ENCODE measurements around the gene TUBA1B. TPM values are rescaled to one million over a fixed set of nuclear protein-coding genes. Genes with fewer than 3 reads are reported as not detected.
"Not testable (repeated sequence)": the region's sequence is repeated elsewhere in the genome, so short reads cannot be mapped to it uniquely, and the experiment has no call there.

TUBA1B gene
- total and polyA plus RNA-seq, 4 donors, result 125 to 1,268 (median 243) TPM

- 70% methylated on average over 18 of the region's 18 CpGs for WGBS
- Histone ChIP-seq H3K4me1 (ENCODE audit: control insufficient read depth in 4 of 4, insufficient read depth in 4 of 4, low read length in 3 of 4) (peaks cover 2 to 15% (median 7%) of the 10 kb centered on the region in 4 donors), H3K9me3 (ENCODE audit: control insufficient read depth in 4 of 4, low read length in 3 of 4) (no peaks in the 10 kb centered on the region), H3K36me3 (ENCODE audit: control insufficient read depth in 4 of 4, insufficient read depth in 3 of 4, low read depth in 1 of 4, low read length in 3 of 4) (peaks cover 4 to 14% (median 9%) of the 10 kb centered on the region in 4 donors), H3K9ac (ENCODE audit: low read depth in 1 of 2, low read length in 2 of 2) (peak overlapping the region; percentile 10 to 69), H3K4me3 (ENCODE audit: low read depth in 1 of 3, low read length in 3 of 3) (peak overlapping the region; percentile 63 to 95 (median 93)), H3K27me3 (ENCODE audit: control insufficient read depth in 4 of 4, insufficient read depth in 4 of 4, low read length in 3 of 4) (no peaks in the 10 kb centered on the region), H3K27ac (ENCODE audit: low read depth in 1 of 2, low read length in 2 of 2) (peak overlapping the region; percentile 52 to 99)
- TF ChIP-seq YY1 (IDR thresholded peaks at IDR 0.05), result no peak
- no peak for TF ChIP-seq HNF4A (conservative IDR thresholded peaks at IDR 0.05)
- no peak for TF ChIP-seq TAF1 (conservative IDR thresholded peaks at IDR 0.05)
- TF ChIP-seq HNF4G (IDR thresholded peaks at IDR 0.05), result no peak
- no peak for DNase-seq (ENCODE audit: low spot score)
Measured at GRCh38 chr12:49129332-49130150, 1.7 kb downstream of the TUBA1B start.

DNA sequence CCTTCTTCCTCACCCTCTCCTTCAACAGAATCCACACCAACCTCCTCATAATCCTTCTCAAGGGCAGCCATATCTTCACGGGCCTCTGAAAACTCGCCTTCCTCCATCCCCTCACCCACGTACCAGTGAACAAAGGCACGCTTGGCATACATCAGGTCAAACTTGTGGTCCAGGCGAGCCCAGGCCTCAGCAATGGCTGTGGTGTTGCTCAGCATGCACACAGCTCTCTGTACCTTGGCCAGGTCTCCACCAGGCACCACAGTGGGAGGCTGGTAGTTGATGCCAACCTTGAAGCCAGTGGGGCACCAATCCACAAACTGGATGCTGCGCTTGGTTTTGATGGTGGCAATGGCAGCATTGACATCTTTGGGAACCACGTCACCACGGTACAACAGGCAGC lies 3.2 kb downstream of the TUBA1B start:
- not testable (repeated sequence) for DNase-seq (ENCODE audit: low spot score); H3K9me3 ChIP-seq (ENCODE audit: control insufficient read depth in 4 of 4, low read length in 3 of 4); H3K4me3 ChIP-seq (ENCODE audit: low read depth in 1 of 3, low read length in 3 of 3); H3K27ac ChIP-seq (ENCODE audit: low read depth in 1 of 2, low read length in 2 of 2); H3K27me3 ChIP-seq (ENCODE audit: control insufficient read depth in 4 of 4, insufficient read depth in 4 of 4, low read length in 3 of 4); H3K9ac ChIP-seq (ENCODE audit: low read depth in 1 of 2, low read length in 2 of 2)
- Histone ChIP-seq H3K4me1 (ENCODE audit: control insufficient read depth in 4 of 4, insufficient read depth in 4 of 4, low read length in 3 of 4) (peaks cover 2 to 15% (median 7%) of the 10 kb centered on the region in 4 donors), H3K36me3 (ENCODE audit: control insufficient read depth in 4 of 4, insufficient read depth in 3 of 4, low read depth in 1 of 4, low read length in 3 of 4) (peaks cover 4 to 14% (median 9%) of the 10 kb centered on the region in 4 donors)
- 93% methylated on average over 8 of the region's 8 CpGs for WGBS

DNA sequence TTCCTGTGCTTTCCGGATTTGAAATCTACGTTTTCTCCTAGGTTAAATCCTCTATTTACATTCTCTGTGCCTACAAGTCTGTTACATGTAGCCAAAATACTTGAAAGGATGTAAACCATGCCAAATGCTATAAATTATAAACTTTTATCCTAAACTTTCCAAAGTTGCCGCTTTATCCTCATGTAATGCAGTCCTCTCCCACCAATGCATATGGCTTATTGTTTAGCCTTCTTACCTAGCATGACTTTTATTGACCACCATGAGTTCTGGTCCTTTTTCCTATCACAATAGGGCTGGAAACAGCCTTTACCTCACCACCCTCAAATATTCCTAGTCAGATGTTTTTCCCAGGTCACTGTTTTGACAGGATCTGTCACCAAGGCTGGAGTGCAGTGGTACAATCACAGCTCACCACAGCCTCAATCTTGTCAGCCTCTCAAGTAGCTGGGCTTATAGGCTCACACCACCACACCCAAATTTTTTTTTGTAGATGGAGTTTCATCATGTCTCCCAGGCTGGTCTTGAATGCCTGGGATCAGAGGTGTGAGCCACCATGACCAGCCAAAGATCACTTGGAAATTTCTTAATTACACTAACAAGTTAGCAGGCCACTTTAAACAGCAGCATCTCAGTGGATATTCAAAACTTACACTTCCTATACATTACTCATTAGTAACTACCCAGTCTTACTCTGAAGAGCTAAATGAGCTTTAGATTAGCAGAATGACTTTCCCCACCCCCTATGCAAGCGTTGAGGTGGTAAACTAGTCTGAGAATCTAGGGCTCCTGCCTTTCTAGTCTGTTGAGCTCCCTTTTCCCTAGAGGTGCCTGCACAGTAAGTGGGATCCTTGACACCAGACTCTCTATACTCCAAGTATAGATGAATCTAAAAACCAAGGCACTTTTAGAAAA lies 4.1 kb downstream of the TUBA1B start:
- Histone ChIP-seq H3K9me3 (ENCODE audit: control insufficient read depth in 4 of 4, low read length in 3 of 4) (no peaks in the 10 kb centered on the region), H3K27me3 (ENCODE audit: control insufficient read depth in 4 of 4, insufficient read depth in 4 of 4, low read length in 3 of 4) (no peaks in the 10 kb centered on the region), H3K27ac (ENCODE audit: low read depth in 1 of 2, low read length in 2 of 2) (no peak overlapping the region), H3K4me3 (ENCODE audit: low read depth in 1 of 3, low read length in 3 of 3) (no peak overlapping the region), H3K9ac (ENCODE audit: low read depth in 1 of 2, low read length in 2 of 2) (no peak overlapping the region), H3K36me3 (ENCODE audit: control insufficient read depth in 4 of 4, insufficient read depth in 3 of 4, low read depth in 1 of 4, low read length in 3 of 4) (peaks cover 4 to 14% (median 9%) of the 10 kb centered on the region in 4 donors), H3K4me1 (ENCODE audit: control insufficient read depth in 4 of 4, insufficient read depth in 4 of 4, low read length in 3 of 4) (peaks cover 2 to 15% (median 7%) of the 10 kb centered on the region in 4 donors)
- DNase-seq (ENCODE audit: low spot score), result no peak
- TF ChIP-seq HNF4G (IDR thresholded peaks at IDR 0.05), result no peak
- no peak for TF ChIP-seq HNF4A (conservative IDR thresholded peaks at IDR 0.05)
- TF ChIP-seq, protein P1, sequence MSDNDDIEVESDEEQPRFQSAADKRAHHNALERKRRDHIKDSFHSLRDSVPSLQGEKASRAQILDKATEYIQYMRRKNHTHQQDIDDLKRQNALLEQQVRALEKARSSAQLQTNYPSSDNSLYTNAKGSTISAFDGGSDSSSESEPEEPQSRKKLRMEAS (IDR thresholded peaks at IDR 0.05), result no peak
- TF ChIP-seq, protein P2, sequence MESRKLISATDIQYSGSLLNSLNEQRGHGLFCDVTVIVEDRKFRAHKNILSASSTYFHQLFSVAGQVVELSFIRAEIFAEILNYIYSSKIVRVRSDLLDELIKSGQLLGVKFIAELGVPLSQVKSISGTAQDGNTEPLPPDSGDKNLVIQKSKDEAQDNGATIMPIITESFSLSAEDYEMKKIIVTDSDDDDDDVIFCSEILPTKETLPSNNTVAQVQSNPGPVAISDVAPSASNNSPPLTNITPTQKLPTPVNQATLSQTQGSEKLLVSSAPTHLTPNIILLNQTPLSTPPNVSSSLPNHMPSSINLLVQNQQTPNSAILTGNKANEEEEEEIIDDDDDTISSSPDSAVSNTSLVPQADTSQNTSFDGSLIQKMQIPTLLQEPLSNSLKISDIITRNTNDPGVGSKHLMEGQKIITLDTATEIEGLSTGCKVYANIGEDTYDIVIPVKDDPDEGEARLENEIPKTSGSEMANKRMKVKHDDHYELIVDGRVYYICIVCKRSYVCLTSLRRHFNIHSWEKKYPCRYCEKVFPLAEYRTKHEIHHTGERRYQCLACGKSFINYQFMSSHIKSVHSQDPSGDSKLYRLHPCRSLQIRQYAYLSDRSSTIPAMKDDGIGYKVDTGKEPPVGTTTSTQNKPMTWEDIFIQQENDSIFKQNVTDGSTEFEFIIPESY (IDR thresholded peaks at IDR 0.05), result no peak
- no peak for TF ChIP-seq FOXA2 (IDR thresholded peaks at IDR 0.05)
- no peak for TF ChIP-seq EGR1 (IDR thresholded peaks at IDR 0.05; ENCODE audit: low read depth in 2 of 2)
- no peak for TF ChIP-seq GABPA (IDR thresholded peaks at IDR 0.05 in 1 of 2, conservative IDR thresholded peaks at IDR 0.05 in 1 of 2)
- TF ChIP-seq RAD21 (IDR thresholded peaks at IDR 0.05), result no peak
- no peak for TF ChIP-seq FOXA1 (IDR thresholded peaks at IDR 0.05)
- TF ChIP-seq NR2F2 (IDR thresholded peaks at IDR 0.05), result no peak
- no peak for TF ChIP-seq JUND (IDR thresholded peaks at IDR 0.05)
- TF ChIP-seq TAF1 (conservative IDR thresholded peaks at IDR 0.05), result no peak
- WGBS, result 94% methylated on average over 4 of the region's 4 CpGs
